ENCODE data around the gene USP37.

Gene USP37

GRCh38 chr2:218429911-218430692, 138.0 kb downstream of the USP37 start:
- no peak for DNase-seq

GRCh38 chr2:218428846-218429558, 139.1 kb downstream of the USP37 start:
- no peak for DNase-seq

GRCh38 chr2:218427741-218428140, 140.4 kb downstream of the USP37 start:
- DNase-seq = no peak

- DNase-seq = no peak
Measured at GRCh38 chr2:218425531-218425930, 142.6 kb downstream of the USP37 start.

- DNase-seq = no peak
Measured at GRCh38 chr2:218423584-218423983, 144.6 kb downstream of the USP37 start.

- no peak for DNase-seq
Measured at GRCh38 chr2:218422403-218423086, 145.6 kb downstream of the USP37 start.

- DNase-seq = no peak
Measured at GRCh38 chr2:218421027-218421426, 147.1 kb downstream of the USP37 start.

GRCh38 chr2:218419630-218420216, 148.4 kb downstream of the USP37 start:
- DNase-seq = no peak

GRCh38 chr2:218418717-218419458, 149.3 kb downstream of the USP37 start, which contains the start of gene VIL1:
TSS of gene VIL1 (plus strand) at chr2:218419123. CDS start at chr2:218423779, 4,656 bp downstream.
- DNase-seq = peak; percentile 85

GRCh38 chr2:218418321-218418716, 149.8 kb downstream of the USP37 start:
- no peak for DNase-seq

- DNase-seq = no peak
Measured at GRCh38 chr2:218407717-218408116, 160.4 kb downstream of the USP37 start.

- DNase-seq = peak; percentile 54
Measured at GRCh38 chr2:218406949-218407618, 161.1 kb downstream of the USP37 start.

GRCh38 chr2:218406209-218406948, 161.8 kb downstream of the USP37 start:
- DNase-seq = peak; percentile 87

GRCh38 chr2:218405746-218406208, 162.4 kb downstream of the USP37 start:
- DNase-seq = no peak

- DNase-seq = no peak
Measured at GRCh38 chr2:218405086-218405745, 162.9 kb downstream of the USP37 start.

GRCh38 chr2:218404351-218405085, 163.6 kb downstream of the USP37 start:
- DNase-seq = no peak

- no peak for DNase-seq
Measured at GRCh38 chr2:218403810-218404209, 164.3 kb downstream of the USP37 start.

GRCh38 chr2:218402911-218403411, 165.2 kb downstream of the USP37 start:
- no peak for DNase-seq

GRCh38 chr2:218402491-218402901, 165.7 kb downstream of the USP37 start:
- DNase-seq = no peak
